Measurements from ENCODE around the gene CNKSR1. TPM values are rescaled to one million over a fixed set of nuclear protein-coding genes. Genes with fewer than 3 reads are reported as not detected.

CNKSR1 gene
- total RNA-seq, 4 donors from 2014 or later: 16.8 to 71.4 (median 45.0) TPM

- no peak overlapping the region for H3K4me3 ChIP-seq (ENCODE audit: low read depth, poor library complexity, severe bottlenecking)
- no peak for DNase-seq (ENCODE audit: low spot score in 2 of 2)
- intact Hi-C loops (cut with DNase I; ENCODE audit: low total_unique reads): no loop called here
- TF ChIP-seq POLR2A (IDR thresholded peaks at IDR 0.05): no peak
- no peak for TF ChIP-seq CTCF (IDR thresholded peaks at IDR 0.05)
- WGBS, 2 donors: 87 to 90% methylated on average over 5 of the region's 5 CpGs
Measured at GRCh38 chr1:26210147-26210870, 33.0 kb downstream of the CNKSR1 start.

GRCh38 chr1:26212726-26213125, 35.4 kb downstream of the CNKSR1 start:
- TF ChIP-seq CTCF (IDR thresholded peaks at IDR 0.05) (no peak), POLR2A (IDR thresholded peaks at IDR 0.05) (no peak)
- WGBS, 2 donors: 86% methylated on average over 5 of the region's 5 CpGs
- intact Hi-C loops (cut with DNase I; ENCODE audit: low total_unique reads): no loop called here
- DNase-seq (ENCODE audit: low spot score in 2 of 2): no peak
- H3K4me3 ChIP-seq (ENCODE audit: low read depth, poor library complexity, severe bottlenecking): no peak overlapping the region

GRCh38 chr1:26213335-26213905, 36.1 kb downstream of the CNKSR1 start:
- 65 to 74% methylated on average over 6 of the region's 6 CpGs for WGBS, 2 donors
- intact Hi-C loops (cut with DNase I; ENCODE audit: low total_unique reads): no loop called here
- DNase-seq (ENCODE audit: low spot score in 2 of 2): no peak
- H3K4me3 ChIP-seq (ENCODE audit: low read depth, poor library complexity, severe bottlenecking): no peak overlapping the region
- no peak for TF ChIP-seq CTCF (IDR thresholded peaks at IDR 0.05)

- H3K4me3 ChIP-seq (ENCODE audit: low read depth, poor library complexity, severe bottlenecking): no peak overlapping the region
- TF ChIP-seq CTCF (IDR thresholded peaks at IDR 0.05) (no peak), POLR2A (IDR thresholded peaks at IDR 0.05) (no peak)
- intact Hi-C loops (cut with DNase I; ENCODE audit: low total_unique reads): no loop called here
- 42 to 53% methylated on average over 3 of the region's 3 CpGs for WGBS, 2 donors
- no peak for DNase-seq (ENCODE audit: low spot score in 2 of 2)
Measured at GRCh38 chr1:26215246-26215645, 38.0 kb downstream of the CNKSR1 start.

- intact Hi-C loops (cut with DNase I; ENCODE audit: low total_unique reads): no loop called here
- TF ChIP-seq CTCF (IDR thresholded peaks at IDR 0.05) (no peak), POLR2A (IDR thresholded peaks at IDR 0.05) (no peak)
- no peak overlapping the region for H3K4me3 ChIP-seq (ENCODE audit: low read depth, poor library complexity, severe bottlenecking)
- 36 to 47% methylated on average over 11 of the region's 11 CpGs for WGBS, 2 donors
- no peak for DNase-seq (ENCODE audit: low spot score in 2 of 2)
Measured at GRCh38 chr1:26218906-26219494, 41.7 kb downstream of the CNKSR1 start.

Measured in lower leg skin (tissue), 4 donors.